Measurements from ENCODE around the gene TMEM63A.
"Not testable (repeated sequence)": the region's sequence is repeated elsewhere in the genome, so short reads cannot be mapped to it uniquely, and the experiment has no call there.

The TMEM63A gene

DNA sequence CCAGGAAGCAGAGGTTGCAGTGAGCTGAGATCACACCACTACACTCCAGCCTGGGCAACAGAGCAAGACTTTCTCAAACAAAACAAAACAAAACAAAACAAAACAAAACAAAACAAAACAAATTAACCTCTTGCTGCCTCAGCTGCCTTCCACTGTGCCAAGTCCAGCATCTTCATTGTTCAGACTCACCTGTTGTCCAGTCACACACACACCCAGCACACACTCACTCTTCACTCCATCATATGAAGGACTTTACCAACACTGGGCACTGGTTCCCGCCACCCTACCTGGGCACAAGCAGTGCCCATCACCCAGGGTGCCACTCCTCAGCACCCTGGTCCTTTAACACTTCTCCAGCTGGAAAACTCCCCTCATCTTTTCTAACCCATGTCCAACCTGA is 27.3 kb upstream of the TMEM63A start:
- in situ Hi-C loops (cut with HindIII; ENCODE audit: low sequenced_read_pairs) = no loop called here

DNA sequence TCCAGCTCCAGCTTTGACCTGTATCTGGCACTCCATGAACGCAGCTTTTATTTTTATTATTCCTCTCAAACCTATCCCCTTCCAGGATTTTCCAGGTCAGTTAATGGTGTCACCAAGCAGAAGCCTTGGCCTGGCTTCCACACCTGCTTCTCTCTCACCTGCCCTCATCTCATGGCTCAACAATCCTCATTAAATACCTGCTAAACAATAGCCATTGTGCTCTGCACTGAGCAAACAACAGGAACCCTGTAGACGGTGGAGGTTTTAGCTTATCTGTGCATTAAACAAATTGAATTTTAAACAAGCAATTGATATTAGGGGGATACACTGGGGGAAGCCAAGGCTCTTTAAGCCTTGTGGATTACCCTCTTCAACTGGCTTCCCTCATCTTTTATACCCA is 26.6 kb upstream of the TMEM63A start:
- in situ Hi-C loops (cut with HindIII; ENCODE audit: low sequenced_read_pairs) = no loop called here

DNA sequence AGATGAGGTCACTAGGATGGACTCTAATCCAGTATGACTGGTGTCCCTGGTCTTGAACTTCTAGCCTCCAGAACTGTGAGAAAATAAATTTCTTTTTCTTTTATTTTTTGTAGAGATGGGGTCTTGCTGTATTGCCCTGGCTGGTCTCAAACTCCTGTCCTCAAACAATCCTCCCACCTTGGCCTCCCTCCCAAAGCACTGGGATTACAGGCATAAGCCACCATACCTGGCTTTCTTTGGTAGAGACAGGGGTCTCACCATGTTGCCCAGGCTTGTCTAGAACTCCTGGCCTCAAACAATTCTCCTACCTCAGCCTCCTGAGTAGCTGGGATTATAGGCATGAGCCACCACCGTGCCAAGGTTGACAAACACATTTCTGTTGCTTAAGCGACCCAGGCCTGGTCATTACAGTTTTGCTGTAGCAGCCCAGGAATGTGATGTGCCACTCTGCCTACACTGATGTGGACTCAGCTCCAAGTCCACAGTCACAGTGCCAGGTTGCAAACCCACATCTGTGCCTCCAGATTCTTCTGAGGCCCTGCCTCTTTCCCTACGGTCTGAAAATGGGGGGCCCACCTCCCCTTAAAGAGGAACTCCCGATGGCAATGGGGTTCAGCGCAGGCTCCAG is 25.9 kb upstream of the TMEM63A start:
- in situ Hi-C loops (cut with HindIII; ENCODE audit: low sequenced_read_pairs) = no loop called here

DNA sequence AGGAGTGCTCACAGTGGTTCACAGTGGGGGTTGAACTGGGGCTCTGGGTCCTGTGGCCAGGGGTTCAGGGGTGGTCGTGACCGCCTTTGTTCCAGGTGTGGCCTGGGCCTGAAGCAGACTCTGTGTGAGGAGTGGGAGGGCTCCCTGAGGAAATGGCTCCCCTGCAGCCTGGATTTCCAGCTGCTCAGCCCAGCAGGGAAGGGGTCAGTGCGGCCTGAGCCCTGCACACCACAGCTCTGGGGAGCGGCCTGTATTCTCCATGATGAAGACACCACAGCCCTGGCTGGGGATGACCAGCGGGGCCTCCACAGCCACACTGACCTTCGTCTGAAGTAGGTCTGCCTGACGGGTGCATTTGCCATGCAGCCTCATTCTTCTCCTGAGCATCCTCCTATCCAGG is 25.2 kb upstream of the TMEM63A start:
- in situ Hi-C loops (cut with HindIII; ENCODE audit: low sequenced_read_pairs) = no loop called here

DNA sequence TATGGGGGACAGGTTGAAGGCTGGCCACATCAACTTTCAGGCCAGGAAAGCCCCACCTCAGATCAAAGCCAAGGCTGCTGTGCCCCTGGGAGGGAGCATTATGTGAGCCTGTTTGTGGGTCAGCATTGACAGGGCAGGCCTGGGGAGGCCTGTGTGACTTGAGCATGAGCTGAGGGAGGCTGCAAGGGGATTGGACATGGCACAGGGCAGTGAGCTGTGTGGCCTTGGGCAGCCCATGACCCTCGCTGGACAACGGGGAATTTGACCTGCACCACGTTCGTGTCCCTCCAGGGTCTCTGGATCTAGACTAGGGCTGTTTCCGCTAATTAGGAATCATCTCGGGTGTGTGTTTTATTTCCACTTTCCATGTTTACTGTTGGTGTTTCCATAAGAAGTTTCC is 24.3 kb upstream of the TMEM63A start:
- in situ Hi-C loops (cut with HindIII; ENCODE audit: low sequenced_read_pairs) = no loop called here

DNA sequence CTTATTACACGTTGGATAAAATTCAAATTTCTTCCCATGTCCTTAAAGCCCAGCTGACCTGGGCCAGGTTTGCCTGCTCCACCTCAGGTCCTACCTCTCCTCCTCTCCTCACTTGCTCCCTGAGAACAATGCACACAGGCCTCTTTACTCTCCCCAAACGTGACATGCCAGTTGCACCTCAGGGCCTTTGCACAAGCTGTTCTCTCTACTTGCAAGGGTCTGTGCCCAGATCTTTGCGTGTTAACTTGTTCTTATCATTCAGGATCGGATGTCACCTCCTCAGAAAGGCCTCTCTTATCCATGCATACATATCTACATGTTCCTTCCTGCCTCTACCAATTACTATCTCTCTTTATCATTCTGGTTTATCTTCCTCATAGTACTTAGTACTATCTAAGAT is 21.4 kb upstream of the TMEM63A start:
- in situ Hi-C loops (cut with HindIII; ENCODE audit: low sequenced_read_pairs) = no loop called here

DNA sequence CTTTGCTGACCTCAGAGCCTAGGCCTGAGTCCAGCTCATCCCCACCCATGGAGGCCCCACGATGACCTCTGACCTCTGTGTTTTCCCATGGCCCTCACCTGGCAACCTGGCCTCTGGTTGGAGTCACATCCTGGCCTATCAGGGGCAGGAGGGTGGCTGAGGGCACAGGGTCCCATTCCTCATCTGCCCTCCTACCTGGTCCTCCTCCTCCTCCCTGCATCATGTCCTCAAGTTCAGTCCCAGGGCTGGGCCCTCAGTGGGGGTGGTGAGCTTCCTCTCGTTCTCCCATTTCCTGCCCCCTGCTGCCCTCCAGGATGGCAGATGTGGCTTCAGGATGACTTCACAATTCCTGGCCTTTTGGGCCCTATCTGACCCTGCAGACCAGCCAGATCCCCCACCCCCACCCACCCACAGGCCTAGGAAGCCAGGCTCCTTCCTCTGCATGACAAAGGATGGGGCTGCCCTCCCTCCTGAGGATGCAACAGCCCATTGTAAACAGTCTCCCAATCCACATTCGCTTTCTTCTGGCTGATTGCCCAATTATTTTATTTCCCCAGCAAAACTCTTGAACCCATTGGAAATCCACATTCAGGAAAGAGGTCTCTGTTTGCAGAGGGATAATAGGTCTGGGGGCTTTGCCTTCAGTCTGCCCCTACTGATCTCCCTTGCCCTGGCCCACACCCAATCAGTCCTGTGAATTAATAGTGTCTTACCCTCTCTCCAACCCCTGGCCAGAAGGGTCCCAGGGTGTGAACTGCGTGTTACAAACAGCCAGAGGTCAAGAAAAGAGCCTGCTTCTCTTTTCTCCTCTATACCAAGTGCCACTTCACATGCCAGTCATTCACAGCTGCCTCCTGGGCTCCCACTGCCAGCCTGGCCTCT is 17.1 kb upstream of the TMEM63A start:
- in situ Hi-C loops (cut with HindIII; ENCODE audit: low sequenced_read_pairs) = no loop called here

DNA sequence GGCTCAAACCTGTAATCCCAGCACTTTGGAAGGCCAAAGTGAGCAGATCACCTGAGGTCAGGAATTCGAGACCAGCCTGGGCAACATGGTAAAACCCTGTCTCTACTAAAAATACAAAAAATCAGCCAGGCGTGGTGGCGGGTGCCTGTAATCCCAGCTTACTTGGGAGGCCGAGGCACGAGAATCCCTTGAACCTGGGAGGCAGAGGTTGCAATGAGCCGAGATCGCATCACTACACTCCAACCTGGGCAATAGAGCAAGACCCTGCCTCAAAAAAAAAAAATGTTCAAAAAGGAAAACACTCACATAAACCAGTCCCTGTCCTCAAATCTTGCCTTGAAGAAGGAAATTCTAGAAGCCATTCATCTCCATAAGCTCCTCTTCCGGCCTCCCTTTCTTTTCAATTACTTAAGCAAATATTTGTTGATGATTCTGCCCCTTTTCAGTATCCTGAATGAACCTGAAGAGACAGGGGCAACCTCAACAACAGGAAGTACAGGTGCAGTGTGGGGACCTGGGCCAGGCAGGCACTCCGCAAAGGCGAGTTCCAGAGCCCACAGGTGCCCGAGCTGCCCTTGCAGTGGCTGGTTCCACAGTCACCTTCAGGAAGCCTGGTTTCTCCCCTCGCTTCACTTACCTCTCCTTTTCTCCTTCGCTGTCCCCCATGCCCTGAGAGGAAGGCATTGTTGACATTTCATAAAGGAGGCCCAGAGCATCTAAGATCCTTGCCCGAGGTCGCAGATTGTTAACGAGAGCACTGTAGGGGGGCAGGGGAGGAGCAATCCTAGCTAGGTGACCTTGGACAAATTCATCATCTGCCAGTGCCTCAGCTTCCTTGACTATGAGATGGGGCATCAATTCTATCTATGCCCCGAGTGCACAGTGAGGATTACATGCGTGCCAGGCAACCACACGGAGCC is 15.7 kb upstream of the TMEM63A start:
- in situ Hi-C loops (cut with HindIII; ENCODE audit: low sequenced_read_pairs) = no loop called here

DNA sequence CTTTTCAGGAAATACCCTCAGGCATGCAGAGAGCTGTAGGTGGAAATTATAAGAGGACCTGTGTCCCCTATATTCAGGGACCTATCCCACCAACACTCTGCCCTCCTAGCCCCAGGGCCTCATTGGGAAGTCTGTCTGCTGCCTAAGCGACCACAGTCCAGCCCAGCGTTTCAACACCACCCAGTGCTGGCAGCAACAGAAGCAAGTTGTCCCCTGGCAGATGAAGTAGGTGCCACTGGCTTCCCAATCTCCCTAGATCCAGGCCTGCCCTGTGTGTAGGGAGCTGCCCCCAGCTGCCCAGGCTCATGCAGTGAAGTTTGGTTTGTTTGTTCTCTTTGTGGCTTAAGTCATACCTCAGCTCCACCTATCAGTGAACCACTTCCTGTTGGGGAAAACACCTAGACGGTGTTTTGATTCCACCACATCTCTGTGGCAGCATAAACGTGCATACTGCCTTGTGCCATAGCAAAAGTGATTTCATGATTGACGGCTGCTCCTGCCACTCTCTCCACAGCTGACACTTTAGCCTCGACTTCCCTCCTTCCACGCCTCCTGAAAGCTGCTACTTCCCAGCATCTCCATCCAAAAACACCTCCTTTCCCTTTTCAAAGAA is 14.9 kb upstream of the TMEM63A start:
- in situ Hi-C loops (cut with HindIII; ENCODE audit: low sequenced_read_pairs) = no loop called here

DNA sequence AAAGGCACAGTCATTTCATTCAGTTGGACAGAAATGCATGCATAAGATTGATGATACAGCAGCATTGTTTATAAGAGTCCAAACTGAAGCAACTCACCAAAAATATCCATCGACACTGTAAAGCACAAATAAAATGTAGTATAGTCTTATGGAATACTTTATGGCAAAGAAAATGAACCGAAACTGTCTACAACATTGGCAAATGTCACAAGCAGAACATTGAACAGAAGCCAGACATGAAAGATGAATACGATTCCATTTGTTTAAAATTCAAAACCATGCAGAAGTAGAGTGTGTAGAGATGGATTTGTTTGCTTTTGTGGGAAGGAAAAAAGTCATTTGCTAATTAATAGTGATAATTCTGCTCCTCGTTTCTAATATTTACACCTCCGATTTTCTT is 14.3 kb upstream of the TMEM63A start:
- in situ Hi-C loops (cut with HindIII; ENCODE audit: low sequenced_read_pairs) = no loop called here

DNA sequence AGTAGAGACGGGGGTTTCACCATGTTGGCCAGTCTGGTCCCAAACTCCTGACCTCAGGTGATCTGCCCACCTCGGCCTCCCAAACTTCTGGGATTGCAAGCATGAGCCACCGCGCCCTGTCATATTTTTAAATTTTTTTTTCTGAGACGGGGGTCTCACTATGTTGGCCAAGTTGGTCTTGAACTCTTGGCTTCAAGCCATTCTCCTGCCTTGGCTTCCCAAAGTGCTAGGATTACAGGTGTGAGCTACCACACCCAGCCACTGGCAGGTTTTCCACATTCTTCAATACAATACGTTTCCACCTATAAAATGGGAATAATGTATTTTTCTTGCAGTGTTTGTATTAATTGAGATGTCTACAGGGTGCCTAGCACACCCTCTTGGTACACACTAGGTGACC is 10.1 kb upstream of the TMEM63A start:
- in situ Hi-C loops (cut with HindIII; ENCODE audit: low sequenced_read_pairs) = no loop called here

DNA sequence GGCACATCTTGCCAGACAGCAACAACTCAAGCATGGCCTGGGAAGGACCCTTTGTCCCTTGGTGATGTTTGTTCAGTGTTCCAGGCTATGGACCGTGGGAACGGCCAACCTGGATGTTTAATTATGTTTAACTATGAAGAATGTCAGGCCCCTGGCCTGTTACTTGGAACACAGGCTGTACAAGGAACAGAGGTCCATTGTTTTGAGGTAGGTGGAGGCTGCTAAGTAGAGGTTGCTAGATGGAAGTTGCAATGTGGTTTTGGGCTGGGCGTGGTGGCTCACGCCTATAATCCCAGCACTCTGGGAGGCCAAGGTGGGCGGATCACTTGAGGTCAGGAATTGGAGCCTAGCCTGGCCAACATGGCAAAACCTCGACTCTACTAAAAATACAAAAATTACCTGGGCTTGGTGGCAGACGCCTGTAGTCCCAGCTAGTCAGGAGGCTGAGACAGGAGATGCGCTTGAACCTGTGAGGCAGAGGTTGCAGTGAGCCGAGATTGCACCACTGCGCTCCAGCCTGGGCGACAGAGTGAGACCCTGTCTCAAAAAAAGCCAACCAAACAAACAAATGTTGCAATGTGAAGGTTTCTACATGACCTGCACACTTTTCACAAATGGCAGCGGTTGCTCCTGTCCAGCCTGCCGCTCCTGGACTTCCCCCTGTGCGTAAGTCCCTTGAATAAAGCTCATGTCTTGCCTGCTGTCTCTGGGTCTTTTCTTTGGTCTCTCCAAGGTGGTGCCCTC is 9.2 kb upstream of the TMEM63A start:
- in situ Hi-C loops (cut with HindIII; ENCODE audit: low sequenced_read_pairs) = no loop called here

DNA sequence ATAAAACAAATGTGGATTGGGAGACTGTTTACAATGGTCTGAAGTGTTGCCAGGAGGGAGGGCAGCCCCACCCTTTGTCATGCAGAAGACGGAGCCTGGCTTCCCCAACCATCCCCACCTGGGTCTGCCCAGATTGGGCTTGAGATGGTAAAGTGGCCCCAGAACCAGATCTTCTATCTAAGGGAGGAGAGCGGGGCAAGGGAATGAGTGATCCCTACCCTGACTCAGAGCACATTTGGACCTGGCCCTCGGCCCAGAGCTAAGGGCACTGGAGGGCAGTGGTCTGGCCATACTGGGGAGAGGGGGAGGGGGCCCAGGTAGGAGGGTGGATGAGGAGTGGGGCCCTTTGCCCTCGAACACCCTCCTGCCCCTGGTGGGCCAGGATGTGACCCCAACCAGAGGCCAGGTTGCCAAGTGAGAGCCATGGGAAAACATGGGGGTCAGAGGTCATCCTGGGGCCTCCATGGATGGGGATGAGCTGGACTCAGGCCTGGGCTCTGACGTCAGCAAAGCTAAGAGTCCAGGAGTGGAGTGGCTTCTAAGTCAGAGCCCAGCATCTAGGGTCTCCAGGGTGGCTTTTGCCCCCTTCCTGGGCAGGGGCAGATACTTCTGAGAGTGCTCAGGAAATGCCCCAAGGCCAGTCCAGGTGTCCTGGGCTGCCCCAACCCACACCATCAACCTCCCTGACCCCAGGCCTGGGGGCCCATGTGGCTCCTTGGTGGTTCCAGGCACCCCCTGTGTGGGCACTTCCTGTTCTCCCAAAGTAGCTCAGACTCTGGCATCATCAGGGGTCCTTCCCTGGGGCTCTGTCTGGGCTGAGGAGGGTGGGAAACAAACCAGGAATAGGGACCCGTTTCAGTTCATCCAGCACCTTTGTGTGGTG is 8.4 kb upstream of the TMEM63A start:
- in situ Hi-C loops (cut with HindIII; ENCODE audit: low sequenced_read_pairs) = no loop called here

DNA sequence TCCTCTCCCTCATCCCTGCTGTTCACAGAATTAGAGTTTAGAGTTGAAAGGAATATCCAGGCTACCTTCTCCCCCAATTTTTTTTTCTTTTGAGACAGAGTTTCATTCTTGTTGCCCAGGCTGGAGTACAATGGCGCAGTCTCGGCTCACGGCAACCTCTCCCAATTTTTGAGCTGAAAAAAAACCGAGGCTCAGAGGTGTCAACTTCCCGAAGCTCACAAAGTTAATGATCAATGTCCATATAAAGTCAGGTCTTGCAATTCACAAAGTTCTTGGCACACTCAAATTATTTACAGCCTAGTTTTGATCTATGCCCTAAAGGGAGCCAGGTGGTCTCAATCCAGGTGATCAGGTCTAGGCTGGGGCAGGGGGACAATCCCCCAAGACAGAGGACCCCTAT is 7.6 kb upstream of the TMEM63A start:
- in situ Hi-C loops (cut with HindIII; ENCODE audit: low sequenced_read_pairs) = no loop called here

DNA sequence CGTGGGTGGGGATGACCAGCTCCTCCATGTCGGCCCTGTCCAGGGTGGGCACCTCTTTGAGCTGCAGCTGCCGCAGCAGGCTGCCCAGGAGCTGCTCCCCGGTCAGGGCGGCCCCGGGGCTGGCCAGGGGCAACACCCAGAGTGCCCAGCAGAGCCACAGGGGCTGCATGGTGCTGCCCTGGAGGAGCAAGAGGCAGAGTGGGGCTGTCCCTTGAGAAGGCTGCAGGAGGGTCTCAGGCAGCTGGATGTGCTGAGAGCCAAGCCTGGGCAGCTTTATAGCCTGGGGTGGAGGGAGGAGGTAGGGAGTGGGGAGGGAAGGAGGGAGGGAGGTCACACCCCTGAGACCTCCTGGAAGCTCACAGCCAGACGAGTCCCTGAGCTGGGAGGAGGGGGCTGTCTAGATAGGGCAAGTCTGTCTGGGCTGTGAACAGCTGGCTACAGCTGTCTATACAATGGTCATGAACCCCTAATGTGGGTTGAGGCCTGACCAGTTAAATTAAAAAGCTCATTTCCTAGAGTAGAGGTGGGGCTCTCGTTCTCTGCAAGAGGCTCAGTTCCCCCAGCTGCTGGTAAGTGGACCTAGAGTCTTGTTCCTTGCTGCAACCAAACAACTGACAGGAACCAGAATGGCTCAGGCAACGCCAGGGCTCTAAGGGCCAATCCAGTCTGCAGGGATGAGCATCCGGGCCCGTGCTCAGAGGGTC is 6.9 kb upstream of the TMEM63A start, which contains the start of gene LEFTY1:
TSS of gene LEFTY1 (minus strand) at position 249 of the 704 bp plus-strand sequence. CDS start at position 169, 80 bp downstream.
- in situ Hi-C loops (cut with HindIII; ENCODE audit: low sequenced_read_pairs) = no loop called here

DNA sequence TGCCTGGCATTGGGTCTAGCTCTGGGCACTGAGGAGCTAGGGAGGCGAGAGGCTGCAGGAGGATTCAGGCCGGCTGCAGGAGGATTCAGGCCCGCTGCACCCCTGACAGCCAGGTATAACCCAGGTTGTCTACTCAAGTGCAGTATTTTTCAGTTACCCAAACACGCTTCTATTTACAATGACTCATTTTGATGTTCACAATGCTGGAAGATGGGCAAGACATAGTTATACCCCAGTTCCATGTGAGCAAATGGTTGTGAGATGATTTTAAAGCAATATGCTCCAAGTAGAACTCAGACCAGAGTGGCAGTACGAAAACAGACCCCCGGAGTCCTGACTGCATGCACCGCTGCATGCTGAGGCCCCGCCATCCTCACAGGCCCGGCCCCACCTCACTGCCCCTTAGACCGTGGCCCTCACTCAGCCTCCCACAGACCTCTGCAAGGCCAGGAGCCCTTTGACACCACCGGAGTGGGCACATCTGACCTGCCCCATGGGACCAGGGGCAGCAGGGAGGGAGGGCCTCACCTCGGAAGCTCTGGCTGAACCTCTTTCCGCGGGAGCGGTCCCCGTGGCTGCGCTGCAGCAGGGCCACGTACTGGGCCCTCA is 6.2 kb upstream of the TMEM63A start:
- in situ Hi-C loops (cut with HindIII; ENCODE audit: low sequenced_read_pairs) = no loop called here

DNA sequence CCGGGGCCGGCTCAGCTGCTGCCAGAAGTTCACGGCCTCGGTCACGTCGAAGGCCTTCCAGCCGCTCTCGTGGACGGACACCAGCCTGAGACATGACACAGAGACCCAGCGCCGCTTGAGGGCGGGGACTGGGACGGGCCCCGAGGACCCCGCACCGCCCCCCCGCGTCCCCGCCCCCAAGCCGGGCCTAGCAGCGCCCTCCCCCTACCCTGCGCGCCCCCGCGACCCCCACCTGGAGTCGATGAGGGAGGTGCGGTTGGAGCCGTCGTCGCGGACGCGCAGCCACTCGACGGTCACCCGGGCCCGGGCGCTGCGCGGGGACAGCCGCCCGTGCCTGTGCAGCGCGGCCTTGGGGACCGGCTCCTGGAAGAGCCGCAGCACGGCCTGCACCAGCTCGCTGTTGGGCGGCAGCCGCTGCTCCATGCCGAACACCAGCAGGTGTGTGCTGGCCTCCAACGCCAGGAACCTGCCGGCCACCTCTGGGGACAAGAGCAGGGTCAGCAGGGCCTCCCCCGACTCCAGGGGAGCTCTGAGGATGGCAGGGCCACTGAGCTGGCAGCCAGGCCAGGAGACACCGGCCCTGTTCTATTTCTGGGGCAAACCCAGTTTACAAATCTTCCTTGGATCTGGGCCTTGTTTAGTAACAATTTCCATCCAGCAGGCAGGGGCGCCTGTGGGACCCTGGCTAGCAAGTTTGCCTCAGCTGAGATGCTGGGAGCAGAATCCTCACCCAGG is 5.5 kb upstream of the TMEM63A start:
- in situ Hi-C loops (cut with HindIII; ENCODE audit: low sequenced_read_pairs) = not testable (repeated sequence)

DNA sequence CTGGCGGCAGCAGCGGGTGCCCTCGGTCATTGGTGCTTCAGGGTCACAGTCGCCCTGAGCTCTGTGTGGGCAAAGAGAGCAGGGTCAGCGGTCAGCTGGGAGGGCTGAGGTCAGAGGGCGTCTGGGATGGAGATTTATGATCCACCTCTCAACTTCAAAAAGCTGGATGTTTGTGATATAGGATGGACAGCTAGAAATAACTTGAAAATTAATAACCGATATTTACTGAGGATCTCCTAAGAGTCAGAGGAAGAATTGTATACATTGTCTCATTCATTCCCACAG is 4.8 kb upstream of the TMEM63A start:
- in situ Hi-C loops (cut with HindIII; ENCODE audit: low sequenced_read_pairs) = no loop called here

Measured in DLD1 (cell line).